Measurements from ENCODE around the gene ITIH3.

- TF ChIP-seq CTCF (IDR thresholded peaks at IDR 0.05): no peak
- TF ChIP-seq EP300 (IDR thresholded peaks at IDR 0.05; ENCODE audit: low read depth): no peak
- TF ChIP-seq POLR2A (IDR thresholded peaks at IDR 0.05): no peak
- TF ChIP-seq POLR2AphosphoS5 (IDR thresholded peaks at IDR 0.05): no peak
These were observed 22.1 kb downstream of the ITIH3 start for GRCh38 chr3:52816654-52817053.

All from transverse colon (tissue), 4 donors.